Measurements from ENCODE around the gene PDE9A.

The PDE9A gene

DNA sequence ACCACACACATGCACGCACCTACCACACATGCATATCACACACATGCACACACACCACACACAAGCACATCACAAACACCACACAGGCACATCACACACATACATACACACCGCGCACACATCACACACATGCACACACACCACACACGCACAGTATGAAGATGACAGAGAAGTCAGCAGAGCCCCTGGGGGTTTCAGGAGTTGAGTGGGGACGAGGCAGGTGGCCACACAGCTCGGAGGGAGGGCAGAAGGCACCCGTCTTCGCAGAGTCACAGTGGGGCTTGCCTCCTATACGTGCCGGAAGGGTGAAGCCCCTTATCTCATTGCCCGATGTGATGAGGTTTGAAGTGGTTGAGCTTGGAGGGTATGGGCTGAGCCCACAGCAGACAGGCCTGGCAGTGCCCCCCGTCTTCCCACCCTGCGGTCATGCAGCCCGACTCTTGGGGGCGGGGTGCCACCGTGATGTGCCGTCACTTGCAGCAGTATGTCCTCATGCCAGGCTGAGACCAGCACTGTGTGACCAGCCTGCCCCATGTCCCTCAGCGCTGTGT is 9.9 kb downstream of the PDE9A start:
- 92% methylated on average over 17 of the region's 18 CpGs for WGBS (ENCODE audit: insufficient coverage)
- H3K27ac ChIP-seq (ENCODE audit: insufficient read depth in 1 of 2, low read depth in 1 of 2, low read length in 2 of 2, poor library complexity in 1 of 2, severe bottlenecking in 2 of 2), result no peak overlapping the region
- CTCF ChIA-PET, result interaction anchor here (0.8 kb wide), 1 partner anchor 46 kb away, joined by 3 read pairs; no protein-coding TSS in a partner anchor
- H3K27me3 ChIP-seq (replicated peaks in 2 of 5; ENCODE audit: control insufficient read depth in 4 of 5, insufficient read depth in 5 of 5, low read length in 4 of 5), result no peaks in the 10 kb centered on the region
- peaks cover 0 to 15% (median 9%) of the 10 kb centered on the region in 4 experiments for H3K4me1 ChIP-seq (ENCODE audit: control extremely low read depth in 1 of 4, control insufficient read depth in 4 of 4, insufficient read depth in 4 of 4, low read length in 3 of 4)
- POLR2A ChIA-PET, result no interaction called here
- H3K36me3 ChIP-seq (ENCODE audit: control insufficient read depth in 4 of 4, insufficient read depth in 4 of 4, low read length in 3 of 4), result no peaks in the 10 kb centered on the region
- H3K4me3 ChIP-seq (ENCODE audit: control insufficient read depth in 1 of 7, extremely low read depth in 1 of 7, insufficient read depth in 4 of 7, low read depth in 2 of 7, low read length in 6 of 7), result no peak overlapping the region
- H3K9me3 ChIP-seq (ENCODE audit: control extremely low read depth in 1 of 5, control insufficient read depth in 4 of 5, insufficient read depth in 2 of 5, low read depth in 1 of 5, low read length in 4 of 5), result no peaks in the 10 kb centered on the region
- peak in 1 of 3 donors; percentile 47 for DNase-seq

DNA sequence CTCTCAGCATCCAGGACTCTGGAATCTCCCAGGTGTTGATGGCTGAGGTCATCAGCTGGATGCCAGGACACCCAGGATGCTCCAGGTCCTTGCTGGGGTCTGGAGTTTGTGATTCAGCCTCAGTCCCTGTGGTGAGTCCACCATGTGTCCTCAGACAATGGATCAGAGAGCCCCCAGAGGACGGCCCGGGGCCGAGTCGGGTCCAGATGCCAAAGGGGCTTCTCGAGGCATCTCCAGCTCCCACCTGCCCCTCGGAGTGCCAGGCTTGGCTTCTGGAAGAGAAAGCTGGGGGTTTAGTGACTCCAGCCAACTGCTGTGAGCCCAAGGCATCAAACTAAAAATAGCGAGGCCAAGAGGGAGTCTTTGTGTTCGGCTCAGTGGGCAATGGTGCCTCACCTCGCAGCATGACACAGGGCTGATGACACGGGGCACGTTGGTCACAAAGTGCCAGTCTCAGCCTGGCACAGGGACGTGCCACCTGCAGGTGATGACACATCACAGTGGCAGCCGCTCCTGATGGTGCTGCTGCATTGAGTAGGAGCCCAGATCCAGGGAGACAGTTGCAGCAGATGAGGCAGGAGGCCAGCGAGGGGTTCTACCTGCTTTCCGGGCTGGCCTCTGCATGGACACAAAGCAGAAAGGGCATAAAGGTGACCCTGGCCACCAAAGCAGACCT is 10.6 kb downstream of the PDE9A start:
- DNase-seq, result no peak
- no peaks in the 10 kb centered on the region for H3K9me3 ChIP-seq (ENCODE audit: control extremely low read depth in 1 of 5, control insufficient read depth in 4 of 5, insufficient read depth in 2 of 5, low read depth in 1 of 5, low read length in 4 of 5)
- 98% methylated on average over 15 of the region's 15 CpGs for WGBS (ENCODE audit: insufficient coverage)
- H3K27me3 ChIP-seq (replicated peaks in 2 of 5; ENCODE audit: control insufficient read depth in 4 of 5, insufficient read depth in 5 of 5, low read length in 4 of 5), result no peaks in the 10 kb centered on the region
- no peaks in the 10 kb centered on the region for H3K36me3 ChIP-seq (ENCODE audit: control insufficient read depth in 4 of 4, insufficient read depth in 4 of 4, low read length in 3 of 4)
- H3K4me3 ChIP-seq (ENCODE audit: control insufficient read depth in 1 of 7, extremely low read depth in 1 of 7, insufficient read depth in 4 of 7, low read depth in 2 of 7, low read length in 6 of 7), result no peak overlapping the region
- ChIA-PET POLR2A (no interaction called here), CTCF (interaction anchor here (0.8 kb wide), 1 partner anchor 46 kb away, joined by 3 read pairs; no protein-coding TSS in a partner anchor)
- H3K27ac ChIP-seq (ENCODE audit: insufficient read depth in 1 of 2, low read depth in 1 of 2, low read length in 2 of 2, poor library complexity in 1 of 2, severe bottlenecking in 2 of 2), result no peak overlapping the region
- peaks cover 0 to 15% (median 9%) of the 10 kb centered on the region in 4 experiments for H3K4me1 ChIP-seq (ENCODE audit: control extremely low read depth in 1 of 4, control insufficient read depth in 4 of 4, insufficient read depth in 4 of 4, low read length in 3 of 4)

DNA sequence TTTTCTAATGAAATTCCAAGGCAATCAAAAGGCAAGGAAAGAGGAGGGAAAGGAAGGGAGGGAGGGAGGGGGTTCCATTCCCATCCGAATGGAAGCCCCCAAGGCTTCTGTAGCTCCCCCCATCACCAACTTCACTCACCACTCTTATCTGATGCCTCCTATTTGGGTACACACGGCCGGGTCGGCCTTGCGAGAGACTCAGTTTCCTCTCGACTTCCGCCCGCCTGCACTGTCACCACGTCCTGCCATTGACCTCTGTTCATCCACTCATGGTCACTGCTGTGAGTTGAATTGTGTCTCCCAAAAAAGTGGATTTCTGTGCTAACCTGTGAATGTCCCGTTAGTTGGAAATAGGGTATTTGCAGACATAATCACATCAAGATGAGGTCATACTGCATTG is 11.2 kb downstream of the PDE9A start:
- no peak for DNase-seq
- Histone ChIP-seq H3K27me3 (replicated peaks in 2 of 5; ENCODE audit: control insufficient read depth in 4 of 5, insufficient read depth in 5 of 5, low read length in 4 of 5) (no peaks in the 10 kb centered on the region), H3K4me3 (ENCODE audit: control insufficient read depth in 1 of 7, extremely low read depth in 1 of 7, insufficient read depth in 4 of 7, low read depth in 2 of 7, low read length in 6 of 7) (no peak overlapping the region), H3K4me1 (ENCODE audit: control extremely low read depth in 1 of 4, control insufficient read depth in 4 of 4, insufficient read depth in 4 of 4, low read length in 3 of 4) (peaks cover 0 to 11% (median 5%) of the 10 kb centered on the region in 4 experiments), H3K9me3 (ENCODE audit: control extremely low read depth in 1 of 5, control insufficient read depth in 4 of 5, insufficient read depth in 2 of 5, low read depth in 1 of 5, low read length in 4 of 5) (no peaks in the 10 kb centered on the region), H3K36me3 (ENCODE audit: control insufficient read depth in 4 of 4, insufficient read depth in 4 of 4, low read length in 3 of 4) (no peaks in the 10 kb centered on the region), H3K27ac (ENCODE audit: insufficient read depth in 1 of 2, low read depth in 1 of 2, low read length in 2 of 2, poor library complexity in 1 of 2, severe bottlenecking in 2 of 2) (no peak overlapping the region)
- WGBS (ENCODE audit: insufficient coverage), result 97% methylated on average over 9 of the region's 10 CpGs
- POLR2A ChIA-PET, result no interaction called here
- CTCF ChIA-PET, result no interaction called here

DNA sequence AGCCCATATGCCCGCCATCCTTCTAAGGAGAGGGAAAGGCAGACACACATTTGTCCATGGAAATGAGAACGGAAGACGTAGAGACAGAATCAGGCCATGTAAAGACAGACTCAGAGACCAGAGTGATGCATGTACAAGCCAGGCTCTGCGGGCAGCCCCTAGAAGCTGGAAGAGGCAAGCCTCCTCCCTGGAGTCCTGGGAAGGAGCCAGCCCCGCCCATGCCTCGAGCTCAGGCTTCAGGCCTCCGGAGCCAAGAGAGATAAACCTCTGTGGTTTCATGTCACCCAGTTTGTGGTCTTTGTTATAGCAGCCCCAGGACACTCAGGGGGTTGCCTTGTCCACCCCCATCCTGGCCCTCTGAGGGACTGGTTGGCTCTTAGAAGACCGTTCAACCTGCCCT is 11.6 kb downstream of the PDE9A start:
- 66% methylated on average over 7 of the region's 8 CpGs for WGBS (ENCODE audit: insufficient coverage)
- Histone ChIP-seq H3K27me3 (replicated peaks in 2 of 5; ENCODE audit: control insufficient read depth in 4 of 5, insufficient read depth in 5 of 5, low read length in 4 of 5) (no peaks in the 10 kb centered on the region), H3K4me1 (ENCODE audit: control extremely low read depth in 1 of 4, control insufficient read depth in 4 of 4, insufficient read depth in 4 of 4, low read length in 3 of 4) (peaks cover 0 to 7% (median 1%) of the 10 kb centered on the region in 4 experiments), H3K27ac (ENCODE audit: insufficient read depth in 1 of 2, low read depth in 1 of 2, low read length in 2 of 2, poor library complexity in 1 of 2, severe bottlenecking in 2 of 2) (no peak overlapping the region), H3K4me3 (ENCODE audit: control insufficient read depth in 1 of 7, extremely low read depth in 1 of 7, insufficient read depth in 4 of 7, low read depth in 2 of 7, low read length in 6 of 7) (no peak overlapping the region), H3K9me3 (ENCODE audit: control extremely low read depth in 1 of 5, control insufficient read depth in 4 of 5, insufficient read depth in 2 of 5, low read depth in 1 of 5, low read length in 4 of 5) (no peaks in the 10 kb centered on the region), H3K36me3 (ENCODE audit: control insufficient read depth in 4 of 4, insufficient read depth in 4 of 4, low read length in 3 of 4) (no peaks in the 10 kb centered on the region)
- DNase-seq, result no peak
- CTCF ChIA-PET, result no interaction called here
- POLR2A ChIA-PET, result interaction anchor here (1.2 kb wide), 1 partner anchor 11 kb away, joined by 3 read pairs; no protein-coding TSS in a partner anchor

DNA sequence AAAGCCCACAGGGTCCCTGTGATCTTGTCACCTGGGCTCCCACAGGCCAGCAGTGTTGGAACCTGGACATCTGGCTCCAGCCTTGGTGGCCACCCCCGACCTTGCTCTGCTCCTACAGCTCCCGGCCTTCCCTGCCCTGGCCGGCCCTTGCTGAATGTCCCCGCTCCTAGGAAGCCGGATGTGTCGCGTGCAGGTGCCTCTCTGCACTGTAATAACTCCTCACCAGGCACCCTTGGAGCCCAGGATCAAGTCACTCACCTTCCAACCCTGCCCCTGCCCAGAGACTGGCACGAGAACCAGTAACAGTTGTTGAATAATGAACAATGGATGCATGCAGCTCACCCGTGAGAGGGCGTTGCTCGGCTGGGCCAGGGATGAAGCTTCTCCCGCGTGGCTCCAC is 12.1 kb downstream of the PDE9A start:
- Histone ChIP-seq H3K4me1 (ENCODE audit: control extremely low read depth in 1 of 4, control insufficient read depth in 4 of 4, insufficient read depth in 4 of 4, low read length in 3 of 4) (peaks cover 0 to 5% (median 3%) of the 10 kb centered on the region in 4 experiments), H3K27ac (ENCODE audit: insufficient read depth in 1 of 2, low read depth in 1 of 2, low read length in 2 of 2, poor library complexity in 1 of 2, severe bottlenecking in 2 of 2) (no peak overlapping the region), H3K36me3 (ENCODE audit: control insufficient read depth in 4 of 4, insufficient read depth in 4 of 4, low read length in 3 of 4) (no peaks in the 10 kb centered on the region), H3K27me3 (replicated peaks in 2 of 5; ENCODE audit: control insufficient read depth in 4 of 5, insufficient read depth in 5 of 5, low read length in 4 of 5) (no peaks in the 10 kb centered on the region), H3K4me3 (ENCODE audit: control insufficient read depth in 1 of 7, extremely low read depth in 1 of 7, insufficient read depth in 4 of 7, low read depth in 2 of 7, low read length in 6 of 7) (no peak overlapping the region), H3K9me3 (ENCODE audit: control extremely low read depth in 1 of 5, control insufficient read depth in 4 of 5, insufficient read depth in 2 of 5, low read depth in 1 of 5, low read length in 4 of 5) (no peaks in the 10 kb centered on the region)
- ChIA-PET CTCF (interaction anchor here (0.9 kb wide), 1 partner anchor 13 kb away, joined by 3 read pairs; no protein-coding TSS in a partner anchor), POLR2A (interaction anchor here (1.2 kb wide), 1 partner anchor 11 kb away, joined by 3 read pairs; no protein-coding TSS in a partner anchor)
- WGBS (ENCODE audit: insufficient coverage), result 94% methylated on average over 12 of the region's 13 CpGs
- no peak for DNase-seq

DNA sequence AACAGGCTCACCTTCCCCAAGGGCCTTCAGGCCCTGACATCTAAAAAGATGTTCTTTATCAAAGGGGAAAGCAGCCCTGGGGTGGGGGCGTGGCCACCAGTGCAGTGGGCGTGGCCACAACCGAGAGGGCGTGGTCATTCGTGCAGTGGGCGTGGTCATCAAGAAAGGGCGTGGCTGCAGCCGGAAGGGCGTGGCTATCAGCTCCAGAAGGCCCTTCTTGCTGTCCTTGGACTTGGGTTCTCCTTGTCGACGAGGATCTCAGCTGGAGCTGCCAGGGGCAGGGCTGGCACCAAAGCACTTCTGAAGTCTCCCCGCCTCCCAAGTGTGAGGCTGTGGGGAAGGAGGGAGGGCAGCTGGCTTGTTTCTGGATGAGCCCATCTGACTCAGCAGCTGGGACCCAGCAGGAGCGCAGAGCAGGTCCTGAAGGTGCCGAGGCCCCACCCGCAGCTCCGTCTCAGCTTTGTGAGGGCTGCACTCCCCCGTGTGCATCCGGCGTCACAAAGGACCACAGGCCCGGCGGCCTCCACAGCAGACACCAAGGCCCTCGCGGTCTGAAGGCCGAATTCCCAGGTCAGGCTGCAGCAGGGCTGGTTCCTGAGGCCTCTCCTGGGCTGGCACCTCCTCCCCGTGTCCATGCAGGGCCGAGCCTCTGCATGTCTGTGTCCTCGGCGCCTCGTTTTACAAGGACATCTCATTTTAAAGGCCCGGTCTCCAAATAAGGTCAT is 12.8 kb downstream of the PDE9A start:
- POLR2A ChIA-PET, result interaction anchor here (1.2 kb wide), 1 partner anchor 12 kb away, joined by 3 read pairs; no protein-coding TSS in a partner anchor
- Histone ChIP-seq H3K4me1 (ENCODE audit: control extremely low read depth in 1 of 4, control insufficient read depth in 4 of 4, insufficient read depth in 4 of 4, low read length in 3 of 4) (peaks cover 1 to 12% (median 9%) of the 10 kb centered on the region in 4 experiments), H3K4me3 (ENCODE audit: control insufficient read depth in 1 of 7, extremely low read depth in 1 of 7, insufficient read depth in 4 of 7, low read depth in 2 of 7, low read length in 6 of 7) (no peak overlapping the region), H3K27me3 (replicated peaks in 2 of 5; ENCODE audit: control insufficient read depth in 4 of 5, insufficient read depth in 5 of 5, low read length in 4 of 5) (no peaks in the 10 kb centered on the region), H3K9me3 (ENCODE audit: control extremely low read depth in 1 of 5, control insufficient read depth in 4 of 5, insufficient read depth in 2 of 5, low read depth in 1 of 5, low read length in 4 of 5) (no peaks in the 10 kb centered on the region), H3K36me3 (ENCODE audit: control insufficient read depth in 4 of 4, insufficient read depth in 4 of 4, low read length in 3 of 4) (no peaks in the 10 kb centered on the region), H3K27ac (ENCODE audit: insufficient read depth in 1 of 2, low read depth in 1 of 2, low read length in 2 of 2, poor library complexity in 1 of 2, severe bottlenecking in 2 of 2) (no peak overlapping the region)
- CTCF ChIA-PET, result interaction anchor here (0.9 kb wide), 1 partner anchor 13 kb away, joined by 3 read pairs; no protein-coding TSS in a partner anchor
- peak in 1 of 3 donors; percentile 40 for DNase-seq
- WGBS (ENCODE audit: insufficient coverage), result 92% methylated on average over 28 of the region's 30 CpGs

DNA sequence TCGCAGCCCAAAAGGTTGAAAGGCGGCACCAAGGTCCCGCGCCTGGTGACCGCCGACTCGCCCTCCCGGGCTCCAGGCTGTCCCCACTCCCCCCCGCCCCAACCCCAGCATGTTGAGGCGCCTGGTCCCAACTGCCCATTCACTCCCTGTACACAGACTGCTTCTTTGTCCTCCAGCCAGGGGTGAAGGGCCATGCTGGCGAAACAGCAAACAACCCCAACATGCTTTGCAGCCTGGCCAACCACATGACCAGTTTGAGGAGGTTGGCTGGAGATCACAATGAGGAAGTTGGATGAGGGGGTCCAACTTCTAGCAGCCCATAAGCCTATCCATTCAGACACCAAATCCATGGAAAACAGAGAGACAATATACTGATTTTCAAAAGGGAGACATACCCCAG is 13.5 kb downstream of the PDE9A start:
- Histone ChIP-seq H3K27ac (ENCODE audit: insufficient read depth in 1 of 2, low read depth in 1 of 2, low read length in 2 of 2, poor library complexity in 1 of 2, severe bottlenecking in 2 of 2) (no peak overlapping the region), H3K4me3 (ENCODE audit: control insufficient read depth in 1 of 7, extremely low read depth in 1 of 7, insufficient read depth in 4 of 7, low read depth in 2 of 7, low read length in 6 of 7) (no peak overlapping the region), H3K36me3 (ENCODE audit: control insufficient read depth in 4 of 4, insufficient read depth in 4 of 4, low read length in 3 of 4) (no peaks in the 10 kb centered on the region), H3K9me3 (ENCODE audit: control extremely low read depth in 1 of 5, control insufficient read depth in 4 of 5, insufficient read depth in 2 of 5, low read depth in 1 of 5, low read length in 4 of 5) (no peaks in the 10 kb centered on the region), H3K4me1 (ENCODE audit: control extremely low read depth in 1 of 4, control insufficient read depth in 4 of 4, insufficient read depth in 4 of 4, low read length in 3 of 4) (peaks cover 1 to 19% (median 16%) of the 10 kb centered on the region in 4 experiments), H3K27me3 (replicated peaks in 2 of 5; ENCODE audit: control insufficient read depth in 4 of 5, insufficient read depth in 5 of 5, low read length in 4 of 5) (no peaks in the 10 kb centered on the region)
- CTCF ChIA-PET, result no interaction called here
- no peak for DNase-seq
- POLR2A ChIA-PET, result no interaction called here
- WGBS (ENCODE audit: insufficient coverage), result 100% methylated on average over 2 of the region's 11 CpGs
